ENCODE data around the gene SORCS2.

DNA sequence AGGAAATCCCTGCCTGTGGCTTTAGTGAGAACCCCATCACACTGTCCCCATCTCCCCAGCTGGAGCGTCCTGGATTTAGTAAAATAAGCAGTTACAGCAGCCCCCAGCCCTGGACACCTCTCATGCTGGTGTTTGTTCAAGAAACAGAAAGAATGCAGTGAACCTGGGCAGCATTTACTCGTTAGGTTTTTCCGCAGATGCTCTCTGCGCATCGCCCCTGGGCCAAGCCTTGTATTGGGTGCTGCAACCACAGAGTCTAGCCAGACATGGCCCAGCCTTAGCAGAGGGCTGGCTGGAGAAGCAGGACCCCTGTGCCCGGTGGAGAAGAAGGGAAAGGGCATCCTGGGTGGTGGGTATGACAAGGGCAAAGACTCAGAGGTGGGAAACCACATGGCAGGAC, 378.7 kb downstream of the SORCS2 start:
- TF ChIP-seq, protein P1, sequence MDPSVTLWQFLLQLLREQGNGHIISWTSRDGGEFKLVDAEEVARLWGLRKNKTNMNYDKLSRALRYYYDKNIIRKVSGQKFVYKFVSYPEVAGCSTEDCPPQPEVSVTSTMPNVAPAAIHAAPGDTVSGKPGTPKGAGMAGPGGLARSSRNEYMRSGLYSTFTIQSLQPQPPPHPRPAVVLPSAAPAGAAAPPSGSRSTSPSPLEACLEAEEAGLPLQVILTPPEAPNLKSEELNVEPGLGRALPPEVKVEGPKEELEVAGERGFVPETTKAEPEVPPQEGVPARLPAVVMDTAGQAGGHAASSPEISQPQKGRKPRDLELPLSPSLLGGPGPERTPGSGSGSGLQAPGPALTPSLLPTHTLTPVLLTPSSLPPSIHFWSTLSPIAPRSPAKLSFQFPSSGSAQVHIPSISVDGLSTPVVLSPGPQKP (IDR thresholded peaks at IDR 0.05; ENCODE audit: borderline replicate concordance, low read depth, low read length): no peak
- TF ChIP-seq, protein P2, sequence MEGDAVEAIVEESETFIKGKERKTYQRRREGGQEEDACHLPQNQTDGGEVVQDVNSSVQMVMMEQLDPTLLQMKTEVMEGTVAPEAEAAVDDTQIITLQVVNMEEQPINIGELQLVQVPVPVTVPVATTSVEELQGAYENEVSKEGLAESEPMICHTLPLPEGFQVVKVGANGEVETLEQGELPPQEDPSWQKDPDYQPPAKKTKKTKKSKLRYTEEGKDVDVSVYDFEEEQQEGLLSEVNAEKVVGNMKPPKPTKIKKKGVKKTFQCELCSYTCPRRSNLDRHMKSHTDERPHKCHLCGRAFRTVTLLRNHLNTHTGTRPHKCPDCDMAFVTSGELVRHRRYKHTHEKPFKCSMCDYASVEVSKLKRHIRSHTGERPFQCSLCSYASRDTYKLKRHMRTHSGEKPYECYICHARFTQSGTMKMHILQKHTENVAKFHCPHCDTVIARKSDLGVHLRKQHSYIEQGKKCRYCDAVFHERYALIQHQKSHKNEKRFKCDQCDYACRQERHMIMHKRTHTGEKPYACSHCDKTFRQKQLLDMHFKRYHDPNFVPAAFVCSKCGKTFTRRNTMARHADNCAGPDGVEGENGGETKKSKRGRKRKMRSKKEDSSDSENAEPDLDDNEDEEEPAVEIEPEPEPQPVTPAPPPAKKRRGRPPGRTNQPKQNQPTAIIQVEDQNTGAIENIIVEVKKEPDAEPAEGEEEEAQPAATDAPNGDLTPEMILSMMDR (conservative IDR thresholded peaks at IDR 0.05; ENCODE audit: low read depth, low read length): no peak
- TF ChIP-seq MAZ (IDR thresholded peaks at IDR 0.05; ENCODE audit: borderline replicate concordance, low read depth, low read length) (no peak), POLR2A (IDR thresholded peaks at IDR 0.05; ENCODE audit: low read depth, low read length) (no peak), RFX5 (IDR thresholded peaks at IDR 0.05; ENCODE audit: low read depth, low read length) (no peak), BHLHE40 (IDR thresholded peaks at IDR 0.05; ENCODE audit: low read depth, low read length) (no peak), RAD21 (IDR thresholded peaks at IDR 0.05; ENCODE audit: low read length) (no peak), MXI1 (IDR thresholded peaks at IDR 0.05; ENCODE audit: borderline replicate concordance, low read depth, low read length) (no peak), RCOR1 (IDR thresholded peaks at IDR 0.05; ENCODE audit: insufficient replicate concordance, low read length) (no peak), CEBPB (IDR thresholded peaks at IDR 0.05; ENCODE audit: low read depth, low read length) (no peak), SMC3 (IDR thresholded peaks at IDR 0.05; ENCODE audit: low read depth, low read length) (no peak)
